CD14-positive monocyte (primary cell): ENCODE data around the gene NEDD4L. TPM values are rescaled to one million over a fixed set of nuclear protein-coding genes. Genes with fewer than 3 reads are reported as not detected.
A peak's percentile ranks its signal among the peaks of the same experiment; 100 is the strongest.

Experiments used
- DNase-seq, 3 donors: peaks; one replicate each; pipeline ENCODE4 v3.0.0-alpha.2; 2011 to 2022
- H2AFZ ChIP-seq: 2 replicates; pipeline ENCODE4 v1.6.0; 2012; ENCODE audit warnings: mild to moderate bottlenecking, low read depth, low read length, inconsistent platforms; ENCODE audit not compliant: insufficient read depth, poor library complexity, severe bottlenecking
- H3K27ac ChIP-seq, 2 donors: 1 replicate in 1 of 2; 2 replicates in 1 of 2; pipeline ENCODE4 v1.5.1; 2012 to 2013; ENCODE audit warnings: low read length in 2 of 2, control low read depth in 1 of 2, inconsistent platforms in 1 of 2, low read depth in 1 of 2, mild to moderate bottlenecking in 1 of 2
- H3K27me3 ChIP-seq, 2 donors: one replicate each; pipeline versions ENCODE4 v1.6.0 to v1.6.1; 2011 to 2013; ENCODE audit warnings: low read length in 2 of 2; ENCODE audit not compliant: control insufficient read depth in 2 of 2, insufficient read depth in 2 of 2
- H3K36me3 ChIP-seq, 2 donors: replicated peaks in 1 of 2; 1 replicate in 1 of 2; 2 replicates in 1 of 2; pipeline versions ENCODE4 v1.5.1 to v1.6.1; 2012 to 2013; ENCODE audit warnings: low read length in 2 of 2, control low read depth in 1 of 2, inconsistent platforms in 1 of 2, mild to moderate bottlenecking in 1 of 2; ENCODE audit not compliant: insufficient read depth in 2 of 2, control insufficient read depth in 1 of 2
- H3K4me1 ChIP-seq, 2 donors: 1 replicate in 1 of 2; 2 replicates in 1 of 2; pipeline versions ENCODE4 v1.5.1 to v1.6.1; 2012 to 2013; ENCODE audit warnings: low read length in 2 of 2, control low read depth in 1 of 2, inconsistent platforms in 1 of 2, mild to moderate bottlenecking in 1 of 2, moderate library complexity in 1 of 2; ENCODE audit not compliant: insufficient read depth in 2 of 2, control insufficient read depth in 1 of 2
- H3K4me2 ChIP-seq: replicated peaks from 2 replicates; pipeline ENCODE3; 2012; ENCODE audit warnings: low read length, moderate library complexity, mild to moderate bottlenecking; ENCODE audit not compliant: poor library complexity, severe bottlenecking; ENCODE audit errors: extremely low read depth
- H3K4me3 ChIP-seq, 3 experiments: fragments of 200-600 bp in 1 of 3; sonication (generic) in 1 of 3; replicated peaks in 1 of 3; 1 replicate in 2 of 3; 2 replicates in 1 of 3; pipeline ENCODE4 v1.5.1; 2011 to 2013; ENCODE audit warnings: low read length in 3 of 3, mild to moderate bottlenecking in 3 of 3, control low read depth in 2 of 3, low read depth in 2 of 3, inconsistent platforms in 1 of 3, moderate library complexity in 1 of 3
- H3K79me2 ChIP-seq: 2 replicates; pipeline ENCODE4 v1.6.0; 2012; ENCODE audit warnings: mild to moderate bottlenecking, control low read depth, inconsistent platforms, low read length, moderate library complexity; ENCODE audit not compliant: insufficient read depth
- H3K9ac ChIP-seq: 2 replicates; pipeline ENCODE4 v1.6.0; 2017; ENCODE audit warnings: low read length, mild to moderate bottlenecking; ENCODE audit not compliant: insufficient read depth, poor library complexity, severe bottlenecking
- H3K9me3 ChIP-seq, 2 donors: replicated peaks in 1 of 2; 1 replicate in 1 of 2; 2 replicates in 1 of 2; pipeline versions ENCODE4 v1.5.1 to v1.6.1; 2012 to 2013; ENCODE audit warnings: low read length in 2 of 2, control low read depth in 1 of 2; ENCODE audit not compliant: control insufficient read depth in 1 of 2, insufficient read depth in 1 of 2
- H4K20me1 ChIP-seq: 2 replicates; pipeline ENCODE4 v1.6.0; 2012; ENCODE audit warnings: mild to moderate bottlenecking, low read length, control low read depth, moderate library complexity; ENCODE audit not compliant: insufficient read depth
- H3K27ac Mint-ChIP-seq, 7 donors: one replicate each; pipeline ENCODE4 v1.8.0; 2020; ENCODE audit warnings: mild to moderate bottlenecking in 7 of 7, mixed read lengths in 7 of 7, moderate library complexity in 6 of 7, inconsistent platforms in 2 of 7
- H3K27me3 Mint-ChIP-seq, 3 donors: one replicate each; pipeline ENCODE4 v1.8.0; 2021 to 2022; ENCODE audit warnings: low read depth in 3 of 3, mild to moderate bottlenecking in 3 of 3, mixed read lengths in 3 of 3, moderate library complexity in 3 of 3, inconsistent platforms in 1 of 3
- H3K36me3 Mint-ChIP-seq, 2 donors: one replicate each; pipeline ENCODE4 v1.8.0; 2020; ENCODE audit warnings: mixed read lengths in 2 of 2, inconsistent platforms in 1 of 2, mild to moderate bottlenecking in 1 of 2
- H3K4me1 Mint-ChIP-seq: one replicate; pipeline ENCODE4 v1.8.0; 2020; ENCODE audit warnings: mild to moderate bottlenecking, mixed read lengths
- H3K4me3 Mint-ChIP-seq, 2 donors: one replicate each; pipeline ENCODE4 v1.8.0; 2020; ENCODE audit warnings: mild to moderate bottlenecking in 2 of 2, mixed read lengths in 2 of 2, moderate library complexity in 1 of 2
- H3K9me3 Mint-ChIP-seq, 7 donors: one replicate each; pipeline ENCODE4 v1.8.0; 2020 to 2022; ENCODE audit warnings: mixed read lengths in 7 of 7, mild to moderate bottlenecking in 6 of 7, moderate library complexity in 6 of 7, inconsistent platforms in 2 of 7
- CTCF ChIP-seq: fragments of 200-600 bp; IDR thresholded peaks from one replicate; pipeline ENCODE4 v1.8.0; 2022; ENCODE audit warnings: antibody characterized with exemption, mild to moderate bottlenecking
- WGBS: methylation state at CpG from one replicate; pipeline ENCODE4 v1.1.5; 2013; ENCODE audit warnings: missing lambda C conversion rate; ENCODE audit not compliant: insufficient coverage; 5-methylcytosine and 5-hydroxymethylcytosine counted together
- intact Hi-C, 2 donors: fragments of 100-400 bp; cut with micrococcal nuclease; formaldehyde crosslinking; loops; one replicate each; pipeline versions ENCODE4 v1.15.0 to v1.15.1; 2023
- polyA plus RNA-seq, 3 donors: library from polyadenylated mRNA; depleted of rRNA in 1 of 3; unstranded in 2 of 3; stranded (reverse) in 1 of 3; fragments of 300-500 nt in 2 of 3; fragments of >200 nt in 1 of 3; fragmentation: Illumina TruSeq in 2 of 3; gene quantifications; 1 replicate in 2 of 3; 2 replicates in 1 of 3; pipeline ENCODE4 v1.2.3, GENCODE V29; 2012 to 2021

The NEDD4L gene
- polyA plus RNA-seq, 3 donors = 2.5 to 5.2 (median 4.5) TPM

GRCh38 chr18:58087928-58088690 lies 44.1 kb downstream of the NEDD4L start:
- Histone ChIP-seq H3K9me3 (no peaks in the 10 kb centered on the region), H3K4me1 (peaks cover 54% of the 10 kb centered on the region in 2 donors), H3K4me2 (peak overlapping the region; percentile 65), H3K36me3 (no peaks in the 10 kb centered on the region), H3K27ac (peak overlapping the region; percentile 58 to 83), H3K27me3 (no peaks in the 10 kb centered on the region), H4K20me1 (no peaks in the 10 kb centered on the region), H2AFZ (peak overlapping the region; percentile 57), H3K79me2 (no peaks in the 10 kb centered on the region), H3K4me3 (peak overlapping the region in 1 of 3 experiments; percentile 56), H3K9ac (peak overlapping the region; percentile 37)
- Mint-ChIP-seq H3K27ac (peak overlapping the region; percentile 86 to 96 (median 93)), H3K4me3 (peak overlapping the region; percentile 57 to 89), H3K4me1 (peaks cover 54% of the 10 kb centered on the region), H3K36me3 (peaks cover 0 to 3% of the 10 kb centered on the region in 2 donors), H3K27me3 (peaks cover 0 to 2% (median 0%) of the 10 kb centered on the region in 3 donors), H3K9me3 (peaks cover 0 to 4% (median 0%) of the 10 kb centered on the region in 7 donors)
- no peak for TF ChIP-seq CTCF
- 9% methylated on average over 4 of the region's 6 CpGs for WGBS
- peak; percentile 74 to 91 (median 82) for DNase-seq
- intact Hi-C loops = loop anchor here in 1 of 2 donors (5.0 kb wide), 1 partner anchor 46 kb away; the partner anchor contains the start of gene NEDD4L

DNA sequence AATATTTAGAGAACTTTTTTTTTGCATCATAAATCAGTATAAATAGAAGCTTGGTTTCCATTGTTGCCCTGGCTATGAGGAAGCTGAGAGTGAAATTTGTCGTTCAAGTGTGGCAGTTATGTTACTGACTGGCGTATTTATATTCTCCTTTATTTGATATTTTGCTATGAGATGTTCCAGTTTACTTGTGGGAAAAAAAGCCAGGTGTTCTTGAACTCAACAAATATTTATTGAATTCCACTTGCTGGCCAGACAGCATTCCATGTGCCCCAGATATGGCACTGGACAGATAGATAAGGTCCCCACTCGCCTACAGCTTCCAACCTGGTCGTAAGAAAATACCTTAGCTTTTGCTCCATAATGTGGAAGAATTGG lies 44.7 kb downstream of the NEDD4L start:
- Histone ChIP-seq H3K4me2 (peak overlapping the region; percentile 65), H3K27ac (peak overlapping the region; percentile 64 to 83), H2AFZ (no peak overlapping the region), H3K9me3 (no peaks in the 10 kb centered on the region), H3K79me2 (no peaks in the 10 kb centered on the region), H4K20me1 (no peaks in the 10 kb centered on the region), H3K36me3 (no peaks in the 10 kb centered on the region), H3K4me3 (peak overlapping the region in 1 of 3 experiments; percentile 56), H3K27me3 (no peaks in the 10 kb centered on the region), H3K9ac (peak overlapping the region; percentile 13), H3K4me1 (peaks cover 54% of the 10 kb centered on the region in 2 donors)
- H3K27me3 Mint-ChIP-seq = peaks cover 0 to under 1% (median 0%) of the 10 kb centered on the region in 3 donors
- peaks cover 0 to 3% of the 10 kb centered on the region in 2 donors for H3K36me3 Mint-ChIP-seq
- TF ChIP-seq CTCF = no peak
- peak overlapping the region in 1 of 2 donors; percentile 42 for H3K4me3 Mint-ChIP-seq
- peaks cover 54% of the 10 kb centered on the region for H3K4me1 Mint-ChIP-seq
- H3K9me3 Mint-ChIP-seq = peaks cover 0 to 4% (median 0%) of the 10 kb centered on the region in 7 donors
- no CpG with 5 or more reads among the region's 4 CpGs for WGBS
- intact Hi-C loops = loop anchor here in 1 of 2 donors (5.0 kb wide), 1 partner anchor 46 kb away; the partner anchor contains the start of gene NEDD4L
- peak; percentile 25 to 54 (median 50) for DNase-seq
- peak overlapping the region; percentile 86 to 96 (median 93) for H3K27ac Mint-ChIP-seq
